Stimulated activated CD4-positive, alpha-beta T cell treated with anti-CD3 and anti-CD28 coated beads, Interleukin-12 subunit alpha, Interleukin-12 subunit beta, amount 100 ng/mL, for 48 hours (primary cell): ENCODE data around the gene UBA1.

Experiments used
- DNase-seq, 3 donors: peaks; one replicate each; pipeline ENCODE4 v3.0.0-alpha.2; 2020; ENCODE audit warnings: low read depth in 2 of 3, low spot score in 1 of 3

UBA1 gene

GRCh38 chrX:47193475-47194193 is at the start of gene UBA1:
Gene UBA1 (plus strand): TSS chrX:47193829. CDS start chrX:47198803, 4,974 bp downstream.
- peak; percentile 84 to 99 (median 86) for DNase-seq

GRCh38 chrX:47143894-47144625 is 49.6 kb upstream of the UBA1 start:
- DNase-seq = peak in 1 of 3 donors; percentile 14

GRCh38 chrX:47144626-47145394 is 48.8 kb upstream of the UBA1 start, which contains the start of the genes NDUFB11 and RBM10:
Gene NDUFB11 (minus strand): TSS chrX:47144702. CDS start chrX:47144679, 23 bp downstream.
Gene RBM10 (plus strand): TSS chrX:47145221. CDS start chrX:47147482, 2,261 bp downstream.
- peak; percentile 69 to 91 (median 84) for DNase-seq

GRCh38 chrX:47145395-47146120 is 48.1 kb upstream of the UBA1 start:
- DNase-seq = no peak

GRCh38 chrX:47146121-47146935 is 47.3 kb upstream of the UBA1 start:
- DNase-seq = no peak

- no peak for DNase-seq
These were observed 46.4 kb upstream of the UBA1 start for GRCh38 chrX:47146936-47147859.

GRCh38 chrX:47148946-47149345 is 44.7 kb upstream of the UBA1 start:
- DNase-seq = no peak

- DNase-seq = no peak
These were observed 42.2 kb upstream of the UBA1 start for GRCh38 chrX:47151435-47151834.

GRCh38 chrX:47156611-47157520 is 36.8 kb upstream of the UBA1 start:
- DNase-seq = no peak

- DNase-seq = no peak
These were observed 35.5 kb upstream of the UBA1 start for GRCh38 chrX:47158131-47158530.

GRCh38 chrX:47158781-47159180 is 34.8 kb upstream of the UBA1 start:
- no peak for DNase-seq

GRCh38 chrX:47160781-47161180 is 32.8 kb upstream of the UBA1 start:
- DNase-seq = no peak

GRCh38 chrX:47162927-47163583 is 30.6 kb upstream of the UBA1 start:
- DNase-seq = no peak

- no peak for DNase-seq
These were observed 29.2 kb upstream of the UBA1 start for GRCh38 chrX:47164420-47164819.

- DNase-seq = no peak
These were observed 27.5 kb upstream of the UBA1 start for GRCh38 chrX:47166126-47166525.

GRCh38 chrX:47168495-47169073 is 25.0 kb upstream of the UBA1 start:
- DNase-seq = no peak

GRCh38 chrX:47169273-47169672 is 24.4 kb upstream of the UBA1 start:
- DNase-seq = no peak
